Urinary bladder (tissue), 4 donors: ENCODE data around the gene APC. TPM values are rescaled to one million over a fixed set of nuclear protein-coding genes. Genes with fewer than 3 reads are reported as not detected.
A peak's percentile ranks its signal among the peaks of the same experiment; 100 is the strongest.

ENCODE experiments used
- DNase-seq: peaks from one replicate; pipeline ENCODE4 v3.0.0-alpha.2; 2015; ENCODE audit errors: extremely low spot score
- H3K27ac ChIP-seq: one replicate; pipeline ENCODE4 v1.5.1; 2013; ENCODE audit warnings: low read depth, mild to moderate bottlenecking, moderate library complexity
- H3K36me3 ChIP-seq: one replicate; pipeline ENCODE4 v1.6.1; 2013; ENCODE audit warnings: mild to moderate bottlenecking, moderate library complexity; ENCODE audit not compliant: insufficient read depth
- H3K4me1 ChIP-seq: one replicate; pipeline ENCODE4 v1.6.1; 2013; ENCODE audit warnings: mild to moderate bottlenecking, moderate library complexity; ENCODE audit not compliant: insufficient read depth
- H3K4me3 ChIP-seq: one replicate; pipeline ENCODE4 v1.5.1; 2013; ENCODE audit warnings: low read depth, low read length
- WGBS: extraction: QIAGEN DNeasy Blood & Tissue Kit; methylation state at CpG from one replicate; pipeline ENCODE4 v1.1.7; 2013; 5-methylcytosine and 5-hydroxymethylcytosine counted together
- polyA plus RNA-seq: library from polyadenylated mRNA; stranded (reverse); fragments of 200-250 nt; gene quantifications from one replicate; pipeline ENCODE4 v1.2.3, GENCODE V29; 2013
- total RNA-seq: library from RNA; depleted of rRNA; stranded (reverse); fragments of >200 nt; gene quantifications from one replicate; pipeline ENCODE4 v1.2.3, GENCODE V29; 2014
- donor health status: healthy with polysubstance abuse.
- donor health status: healthy.

The APC gene
- total and polyA plus RNA-seq, 2 donors = 15.1 to 90.1 TPM

DNA sequence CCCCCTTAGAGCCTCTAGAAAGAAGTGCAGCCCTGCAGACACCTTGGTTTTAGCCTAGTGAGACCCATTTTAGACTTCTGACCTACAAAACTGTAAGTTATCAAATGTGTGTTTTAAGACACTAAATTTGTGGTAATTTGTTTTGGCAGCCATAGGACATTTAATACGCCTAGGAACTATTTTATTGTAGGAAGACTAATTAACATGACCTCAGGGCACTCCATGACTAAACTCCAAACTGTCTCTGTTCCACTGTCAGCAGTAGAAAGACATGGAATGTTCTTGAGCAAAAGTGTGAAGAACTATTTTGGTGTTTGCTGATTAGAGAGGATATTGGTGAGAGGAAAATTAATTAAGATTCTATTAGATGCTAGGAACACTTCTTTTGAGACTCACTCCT, 4.1 kb upstream of the APC start:
- Histone ChIP-seq H3K27ac (no peak overlapping the region), H3K36me3 (no peaks in the 10 kb centered on the region), H3K4me1 (no peaks in the 10 kb centered on the region), H3K4me3 (no peak overlapping the region)
- 93% methylated on average over 1 of the region's 1 CpG for WGBS
- no peak for DNase-seq

DNA sequence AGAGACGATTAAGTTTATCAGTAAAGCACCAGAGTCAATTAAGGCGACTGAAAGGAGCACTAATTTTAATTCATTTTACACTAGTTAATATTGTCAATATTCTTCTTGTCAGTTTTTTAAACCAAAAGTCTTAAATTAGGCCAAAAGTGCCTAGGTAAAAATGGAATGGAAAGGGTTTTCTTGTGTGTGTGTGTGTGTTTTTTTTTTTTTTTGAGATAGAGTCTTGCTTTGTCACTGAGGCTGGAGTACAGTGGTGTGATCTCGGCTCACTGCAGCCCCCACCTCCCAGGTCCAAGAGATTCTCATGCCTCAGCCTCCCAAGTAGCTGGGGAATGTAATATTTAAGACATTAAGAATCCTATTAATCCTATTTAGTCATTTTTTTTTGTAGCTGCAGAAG, 3.1 kb upstream of the APC start:
- WGBS = 95% methylated on average over 3 of the region's 3 CpGs
- DNase-seq = no peak
- no peaks in the 10 kb centered on the region for H3K4me1 ChIP-seq
- no peak overlapping the region for H3K4me3 ChIP-seq
- H3K36me3 ChIP-seq = no peaks in the 10 kb centered on the region
- H3K27ac ChIP-seq = no peak overlapping the region

DNA sequence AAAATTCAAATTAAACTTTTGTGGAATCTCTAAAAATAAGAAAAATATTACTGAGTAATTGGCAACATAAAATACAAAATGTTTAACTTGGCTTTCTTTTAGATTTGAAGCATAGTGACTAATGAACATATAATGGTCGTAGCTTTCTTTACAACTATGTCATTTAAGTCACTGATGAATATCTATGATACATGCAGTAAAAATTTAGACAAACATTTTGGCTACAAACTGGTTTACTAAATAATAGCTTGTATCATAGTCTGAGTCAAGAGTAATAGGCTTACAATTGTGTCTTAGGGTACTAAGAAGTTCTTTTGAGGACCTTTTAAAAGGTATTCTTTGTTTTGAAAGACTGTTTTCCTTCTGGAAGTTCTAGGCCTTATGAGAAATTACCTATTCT, 2.0 kb upstream of the APC start:
- 59% methylated on average over 1 of the region's 1 CpG for WGBS
- Histone ChIP-seq H3K27ac (no peak overlapping the region), H3K36me3 (no peaks in the 10 kb centered on the region), H3K4me1 (no peaks in the 10 kb centered on the region), H3K4me3 (no peak overlapping the region)
- no peak for DNase-seq

DNA sequence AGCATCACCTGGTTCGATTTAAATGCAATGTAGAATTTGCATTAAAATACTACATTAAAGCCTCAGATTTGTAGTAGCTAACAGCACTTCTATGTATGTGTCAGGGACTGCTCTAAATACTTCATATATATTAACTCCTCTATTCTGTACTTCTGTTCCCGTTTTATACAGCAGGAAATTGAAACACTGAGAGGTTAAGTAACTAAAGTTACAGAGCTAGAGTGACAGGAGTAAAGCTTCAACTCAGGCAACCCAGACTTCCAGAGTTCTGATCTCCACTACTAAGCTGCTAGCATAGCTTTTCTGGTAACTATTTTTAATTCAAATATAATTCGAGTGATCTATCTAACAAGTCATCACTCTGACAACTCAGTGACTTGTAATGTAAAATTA, 619 bp upstream of the APC start:
- H3K4me3 ChIP-seq = peak overlapping the region; percentile 56
- H3K36me3 ChIP-seq = no peaks in the 10 kb centered on the region
- DNase-seq = no peak
- WGBS = 24% methylated on average over 3 of the region's 3 CpGs
- no peak overlapping the region for H3K27ac ChIP-seq
- H3K4me1 ChIP-seq = no peaks in the 10 kb centered on the region

DNA sequence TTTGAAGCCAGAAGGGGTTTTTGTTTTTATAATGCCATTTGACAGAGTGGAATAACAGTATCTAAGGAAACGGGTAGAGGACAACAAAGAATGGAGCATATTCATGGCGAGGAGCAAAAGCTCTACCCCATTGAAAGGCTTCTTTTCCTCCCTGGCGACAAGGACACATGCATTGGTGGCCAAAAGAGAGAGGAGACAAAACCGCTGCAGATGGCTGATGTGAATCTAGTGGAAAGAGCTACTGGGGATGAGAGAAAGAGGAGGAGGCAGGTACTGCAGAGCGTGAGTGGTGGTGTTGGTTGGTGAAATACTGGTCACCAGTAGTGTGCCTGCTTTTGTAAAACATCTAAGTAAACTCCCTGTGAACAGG, 491 bp downstream of the APC start:
- Histone ChIP-seq H3K27ac (no peak overlapping the region), H3K36me3 (no peaks in the 10 kb centered on the region), H3K4me3 (peak overlapping the region; percentile 56), H3K4me1 (no peaks in the 10 kb centered on the region)
- 16% methylated on average over 5 of the region's 5 CpGs for WGBS
- DNase-seq = peak; percentile 5

DNA sequence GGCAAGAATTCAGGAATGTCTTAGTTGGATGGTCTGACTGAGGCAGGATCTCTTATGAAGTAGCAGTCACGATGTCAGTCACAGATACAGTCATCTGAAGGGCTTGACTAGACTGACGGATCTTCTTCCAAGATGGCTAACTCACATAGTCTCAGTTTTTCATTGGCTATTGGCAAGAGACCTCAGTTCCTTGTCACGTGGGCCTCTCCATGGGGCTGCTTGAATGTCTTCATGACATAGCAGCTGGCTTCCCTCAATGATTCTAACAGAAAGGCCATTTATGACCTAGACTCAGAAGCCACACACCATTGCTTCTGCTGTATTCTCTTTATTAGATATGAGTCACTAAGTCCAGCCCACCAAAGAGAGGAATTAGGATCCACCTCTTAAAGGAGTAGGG, 4.7 kb downstream of the APC start:
- Histone ChIP-seq H3K4me3 (no peak overlapping the region), H3K4me1 (no peaks in the 10 kb centered on the region), H3K27ac (no peak overlapping the region), H3K36me3 (no peaks in the 10 kb centered on the region)
- whole genome bisulfite sequencing = 89% methylated on average over 3 of the region's 3 CpGs
- no peak for DNase-seq

DNA sequence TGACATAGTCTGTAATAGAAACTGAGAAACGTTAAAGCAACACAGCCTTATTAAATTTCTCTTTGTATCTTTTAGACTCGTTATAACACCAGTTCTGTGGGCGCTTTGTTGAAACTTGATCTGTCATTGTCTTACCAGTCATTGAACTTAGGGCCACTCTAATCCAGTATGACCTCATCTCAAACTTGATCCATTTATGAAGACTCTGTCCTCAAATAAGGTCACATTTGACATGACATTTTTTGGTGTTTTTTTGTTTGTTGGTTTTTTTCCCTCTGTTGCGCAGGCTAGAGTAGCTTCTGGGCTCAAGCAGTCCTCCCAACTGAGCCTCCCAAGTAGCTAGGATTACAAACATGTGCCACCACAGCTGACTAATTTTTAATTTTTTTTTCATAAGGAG, 5.9 kb downstream of the APC start:
- Histone ChIP-seq H3K36me3 (no peaks in the 10 kb centered on the region), H3K27ac (no peak overlapping the region), H3K4me3 (no peak overlapping the region), H3K4me1 (no peaks in the 10 kb centered on the region)
- WGBS = 94% methylated on average over 4 of the region's 4 CpGs
- no peak for DNase-seq

DNA sequence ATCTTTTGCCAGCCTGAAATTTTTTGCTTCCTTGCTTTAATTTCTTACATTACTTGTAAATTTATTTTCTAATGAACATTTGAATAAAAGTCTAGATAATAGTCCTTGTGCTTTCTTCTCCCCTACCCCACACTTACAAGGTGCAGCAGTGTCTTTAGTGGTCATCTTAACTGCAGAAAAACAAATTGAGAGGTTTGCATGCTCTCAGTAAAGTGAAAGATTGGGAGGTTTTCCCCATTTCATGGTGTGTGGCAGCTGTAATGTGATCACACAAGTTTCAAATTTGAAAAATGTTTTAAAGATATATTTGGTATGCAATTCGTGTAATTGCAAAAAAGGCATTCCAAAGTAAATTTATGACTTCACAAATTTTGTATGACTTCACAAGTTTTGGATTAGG, 14.7 kb downstream of the APC start:
- H3K4me3 ChIP-seq = no peak overlapping the region
- WGBS = 82% methylated on average over 1 of the region's 1 CpG
- H3K27ac ChIP-seq = no peak overlapping the region
- no peaks in the 10 kb centered on the region for H3K4me1 ChIP-seq
- no peak for DNase-seq
- no peaks in the 10 kb centered on the region for H3K36me3 ChIP-seq

DNA sequence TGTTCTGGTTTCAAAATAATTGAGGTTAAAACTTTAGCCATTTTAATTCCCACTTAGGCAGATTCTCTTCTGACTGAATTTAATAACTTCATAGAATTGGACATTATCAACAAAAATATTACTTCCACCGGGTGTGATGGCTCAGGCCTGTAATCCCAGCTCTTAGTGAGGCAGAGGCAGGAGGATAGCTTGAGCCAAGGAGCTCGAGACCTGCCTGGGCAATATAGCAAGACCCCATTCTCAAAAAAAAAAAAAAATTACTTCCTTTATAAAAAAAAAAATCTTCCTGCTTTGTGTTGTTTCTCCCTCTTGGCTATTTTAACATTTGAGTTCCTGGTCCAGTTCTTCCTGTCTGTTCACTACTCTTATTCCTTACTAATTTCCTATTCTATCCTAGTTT, 18.0 kb downstream of the APC start:
- WGBS = 85% methylated on average over 2 of the region's 2 CpGs
- Histone ChIP-seq H3K27ac (no peak overlapping the region), H3K4me3 (no peak overlapping the region), H3K4me1 (no peaks in the 10 kb centered on the region), H3K36me3 (peaks cover 3% of the 10 kb centered on the region)
- DNase-seq = no peak

DNA sequence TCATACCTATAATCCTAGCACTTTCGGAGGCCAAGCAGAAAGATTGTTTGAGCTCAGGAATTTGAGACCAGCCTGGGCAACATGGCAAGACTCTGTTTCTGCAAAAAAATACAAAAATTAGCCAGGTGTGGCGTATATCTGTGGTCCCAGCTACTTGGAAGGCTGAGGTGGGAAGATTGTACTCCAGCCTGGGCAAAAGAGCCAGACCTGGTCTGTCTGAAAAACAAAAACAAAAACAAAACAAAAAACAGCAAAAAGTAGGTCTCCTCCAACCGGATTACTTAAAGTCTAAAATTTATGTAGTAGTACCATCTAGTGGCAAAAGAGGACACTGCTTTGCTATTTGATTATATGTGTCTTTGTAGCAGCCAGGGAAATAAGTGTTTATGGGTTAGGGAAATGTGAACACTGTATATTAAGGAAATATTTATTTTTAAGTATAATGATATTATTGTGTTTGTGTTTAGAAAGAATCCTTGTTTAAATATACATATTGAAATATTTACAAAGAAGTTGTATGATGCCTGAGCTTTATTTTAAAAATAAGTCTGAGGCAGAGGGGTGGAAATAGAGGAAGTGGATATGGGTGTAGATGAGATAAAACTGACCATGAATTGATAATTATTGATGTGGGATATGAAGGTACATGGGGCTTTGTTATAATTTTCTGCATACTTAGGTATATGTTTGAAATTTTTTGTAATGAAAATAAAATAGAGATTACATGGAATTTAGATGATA, 20.0 kb downstream of the APC start:
- peaks cover 3% of the 10 kb centered on the region for H3K36me3 ChIP-seq
- 35% methylated on average over 3 of the region's 3 CpGs for WGBS
- no peak overlapping the region for H3K4me3 ChIP-seq
- H3K4me1 ChIP-seq = no peaks in the 10 kb centered on the region
- peak; percentile 40 for DNase-seq
- H3K27ac ChIP-seq = no peak overlapping the region

DNA sequence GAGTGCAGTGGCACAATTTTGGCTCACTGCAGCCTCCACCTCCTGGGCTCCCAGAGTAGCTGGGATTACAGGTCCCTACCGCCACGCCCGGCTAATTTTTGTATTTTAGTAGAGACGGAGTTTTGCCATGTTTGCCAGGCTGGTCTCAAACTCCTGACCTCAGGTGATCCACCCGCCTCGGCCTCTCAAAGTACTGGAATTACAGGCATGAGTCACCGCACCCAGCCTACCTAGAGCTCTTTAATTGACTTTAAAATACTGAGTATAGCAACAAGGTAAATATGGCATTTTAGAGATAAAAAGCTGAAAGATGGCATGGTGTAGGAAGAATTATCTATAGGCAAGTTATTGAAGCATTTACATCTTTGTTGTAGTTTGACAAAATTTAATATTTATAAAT, 21.0 kb downstream of the APC start:
- Histone ChIP-seq H3K36me3 (peaks cover 3% of the 10 kb centered on the region), H3K4me3 (no peak overlapping the region), H3K4me1 (no peaks in the 10 kb centered on the region), H3K27ac (no peak overlapping the region)
- DNase-seq = no peak
- 86% methylated on average over 7 of the region's 7 CpGs for WGBS

DNA sequence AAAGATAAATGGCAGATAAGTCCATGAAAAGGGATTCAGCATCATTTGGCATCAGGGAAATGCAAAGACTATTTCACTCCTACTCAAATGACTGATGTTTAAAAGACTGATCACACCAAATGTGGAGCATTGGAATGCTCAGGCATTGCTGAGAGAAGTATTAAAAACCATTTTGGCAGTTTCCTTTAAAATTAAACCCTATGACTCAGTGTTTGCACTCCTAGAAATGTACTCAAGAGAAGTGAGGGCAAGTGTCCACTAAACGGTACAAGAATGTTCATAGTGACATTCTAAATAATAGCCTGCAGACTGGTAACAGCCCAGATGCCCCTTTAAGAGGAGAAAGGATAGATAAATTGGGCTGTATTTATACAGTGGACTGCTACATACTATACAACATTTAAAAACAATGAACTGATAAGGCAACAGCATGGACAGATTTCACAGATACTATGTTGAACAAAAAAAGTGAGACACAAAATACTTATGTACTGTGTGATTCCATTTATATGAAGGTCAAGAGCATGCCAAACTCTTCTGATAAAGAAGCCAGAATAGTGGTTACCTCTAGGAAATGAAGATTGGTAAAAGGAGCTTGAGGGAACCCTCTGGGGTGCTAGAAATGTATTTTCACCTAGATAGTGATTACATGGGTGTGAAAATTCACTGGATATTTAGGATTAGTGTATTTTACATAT, 24.6 kb downstream of the APC start:
- no peak overlapping the region for H3K27ac ChIP-seq
- H3K4me1 ChIP-seq = no peaks in the 10 kb centered on the region
- no peak for DNase-seq
- H3K4me3 ChIP-seq = no peak overlapping the region
- H3K36me3 ChIP-seq = peaks cover 4% of the 10 kb centered on the region
- 19% methylated on average over 1 of the region's 1 CpG for WGBS

DNA sequence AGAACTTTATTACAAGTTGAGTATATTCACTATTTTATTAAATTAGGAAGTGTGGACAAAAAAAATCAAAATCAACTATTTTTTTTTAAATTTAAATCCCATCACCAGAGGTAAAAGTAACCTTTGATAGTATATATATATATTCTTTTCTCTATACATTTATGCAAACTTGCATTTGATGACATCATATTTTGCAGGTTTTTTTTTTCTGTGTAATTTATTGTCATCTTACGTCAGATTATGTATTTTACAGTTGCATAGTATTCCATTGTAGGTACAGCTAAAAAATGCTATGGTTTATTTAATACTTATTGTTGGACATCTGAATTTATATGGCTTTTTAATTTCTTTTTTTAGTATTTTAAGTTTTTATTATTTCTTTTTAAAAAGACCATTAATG, 25.5 kb downstream of the APC start:
- H3K36me3 ChIP-seq = peaks cover 4% of the 10 kb centered on the region
- H3K4me1 ChIP-seq = no peaks in the 10 kb centered on the region
- DNase-seq = no peak
- H3K4me3 ChIP-seq = no peak overlapping the region
- whole genome bisulfite sequencing = 98% methylated on average over 1 of the region's 1 CpG
- no peak overlapping the region for H3K27ac ChIP-seq

DNA sequence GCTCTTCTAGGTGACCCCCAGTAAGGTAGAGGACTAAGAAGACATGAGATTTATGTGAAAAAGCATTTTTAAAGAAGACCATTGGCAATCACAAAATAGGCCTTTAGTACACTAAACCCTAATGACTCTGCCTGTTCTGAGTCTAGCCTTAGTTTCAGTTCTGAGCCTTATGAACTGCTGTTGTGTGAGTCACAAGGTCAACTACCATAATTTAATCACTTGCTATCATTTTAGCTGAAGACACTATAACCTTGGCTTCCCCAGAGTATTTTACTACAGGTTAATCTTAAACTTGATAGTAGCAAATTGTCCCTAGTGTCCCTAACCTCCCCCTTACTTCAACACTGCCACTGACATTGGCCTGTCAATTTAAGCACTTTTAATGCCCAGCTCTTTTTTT, 34.4 kb downstream of the APC start:
- no peak for DNase-seq
- H3K4me1 ChIP-seq = no peaks in the 10 kb centered on the region
- H3K4me3 ChIP-seq = no peak overlapping the region
- H3K36me3 ChIP-seq = peaks cover 2% of the 10 kb centered on the region
- no peak overlapping the region for H3K27ac ChIP-seq
